Smooth muscle cell (in vitro differentiated cells): ENCODE data around the gene PAM. TPM values are rescaled to one million over a fixed set of nuclear protein-coding genes. Genes with fewer than 3 reads are reported as not detected.
"Not testable (repeated sequence)": the region's sequence is repeated elsewhere in the genome, so short reads cannot be mapped to it uniquely, and the experiment has no call there.

ENCODE experiments used
- DNase-seq: peaks from one replicate; lab custom pipeline; 2025; ENCODE audit not compliant: unreplicated experiment; lab: John Stamatoyannopoulos, UW
- H2AFZ ChIP-seq: fragments of 200-600 bp; sonication (generic); 2 replicates; pipeline ENCODE4 v1.6.0; 2016; ENCODE audit warnings: antibody characterized with exemption, low read depth, mild to moderate bottlenecking
- H3F3A ChIP-seq: fragments of 200-600 bp; sonication (generic); 2 replicates; pipeline ENCODE4 v1.6.0; 2017; ENCODE audit warnings: antibody characterized with exemption, low read depth
- H3K27ac ChIP-seq: fragments of 200-600 bp; sonication (generic); 2 replicates; pipeline ENCODE4 v1.5.1; 2016; ENCODE audit warnings: low read depth, mild to moderate bottlenecking
- H3K27me3 ChIP-seq: fragments of 200-600 bp; sonication (generic); 2 replicates; pipeline ENCODE4 v1.6.1; 2016; ENCODE audit warnings: low read depth, mild to moderate bottlenecking
- H3K36me3 ChIP-seq: fragments of 200-600 bp; sonication (generic); 2 replicates; pipeline ENCODE4 v1.5.1; 2016; ENCODE audit warnings: low read depth
- H3K4me1 ChIP-seq: fragments of 200-600 bp; sonication (generic); 2 replicates; pipeline ENCODE4 v1.5.1; 2016; ENCODE audit warnings: low read depth
- H3K4me2 ChIP-seq: fragments of 200-600 bp; sonication (generic); 2 replicates; pipeline ENCODE4 v1.6.0; 2016; ENCODE audit warnings: mild to moderate bottlenecking
- H3K4me3 ChIP-seq: fragments of 200-600 bp; sonication (generic); 2 replicates; pipeline ENCODE4 v1.5.1; 2016; ENCODE audit warnings: mild to moderate bottlenecking
- H3K79me2 ChIP-seq: fragments of 200-600 bp; sonication (generic); 2 replicates; pipeline ENCODE4 v1.6.0; 2016; ENCODE audit warnings: low read depth, mild to moderate bottlenecking
- H3K9ac ChIP-seq: fragments of 200-600 bp; sonication (generic); 2 replicates; pipeline ENCODE4 v1.6.0; 2016; ENCODE audit warnings: low read depth
- H3K9me3 ChIP-seq: fragments of 200-600 bp; sonication (generic); replicated peaks from 2 replicates; pipeline ENCODE4 v1.5.1; 2016; ENCODE audit warnings: low read depth
- H4K20me1 ChIP-seq: fragments of 200-600 bp; sonication (generic); 2 replicates; pipeline ENCODE4 v1.6.0; 2016; ENCODE audit warnings: low read depth
- WGBS: methylation state at CpG from one replicate; pipeline ENCODE4 v1.1.7; 2016; ENCODE audit warnings: low lambda C conversion rate; 5-methylcytosine and 5-hydroxymethylcytosine counted together
- polyA plus RNA-seq: library from polyadenylated mRNA; unstranded; fragments of >200 nt; fragmentation: Nextera tagmentation; extraction: Ambion mirVana; gene quantifications from 2 replicates; pipeline ENCODE4 v1.2.1, GENCODE V29; 2016
- total RNA-seq: library from RNA; depleted of rRNA; stranded (reverse); fragments of >200 nt; gene quantifications from 2 replicates; pipeline ENCODE4 v1.2.3, GENCODE V29; 2014
- TF ChIP-seq, protein P1 (sequence below): fragments of 200-600 bp; sonication (generic); IDR thresholded peaks from 2 replicates; pipeline ENCODE4 v1.5.1; 2017; ENCODE audit warnings: borderline replicate concordance, mild to moderate bottlenecking, antibody characterized with exemption; ENCODE audit not compliant: insufficient read depth, poor library complexity, severe bottlenecking

The PAM gene
- total and polyA plus RNA-seq, 2 experiments from 2014 or later = 117 to 155 TPM

- no peak overlapping the region for H3K9ac ChIP-seq
- H3F3A ChIP-seq = no peaks in the 10 kb centered on the region
- H2AFZ ChIP-seq = no peak overlapping the region
- DNase-seq = no peak
- TF ChIP-seq, protein P1, sequence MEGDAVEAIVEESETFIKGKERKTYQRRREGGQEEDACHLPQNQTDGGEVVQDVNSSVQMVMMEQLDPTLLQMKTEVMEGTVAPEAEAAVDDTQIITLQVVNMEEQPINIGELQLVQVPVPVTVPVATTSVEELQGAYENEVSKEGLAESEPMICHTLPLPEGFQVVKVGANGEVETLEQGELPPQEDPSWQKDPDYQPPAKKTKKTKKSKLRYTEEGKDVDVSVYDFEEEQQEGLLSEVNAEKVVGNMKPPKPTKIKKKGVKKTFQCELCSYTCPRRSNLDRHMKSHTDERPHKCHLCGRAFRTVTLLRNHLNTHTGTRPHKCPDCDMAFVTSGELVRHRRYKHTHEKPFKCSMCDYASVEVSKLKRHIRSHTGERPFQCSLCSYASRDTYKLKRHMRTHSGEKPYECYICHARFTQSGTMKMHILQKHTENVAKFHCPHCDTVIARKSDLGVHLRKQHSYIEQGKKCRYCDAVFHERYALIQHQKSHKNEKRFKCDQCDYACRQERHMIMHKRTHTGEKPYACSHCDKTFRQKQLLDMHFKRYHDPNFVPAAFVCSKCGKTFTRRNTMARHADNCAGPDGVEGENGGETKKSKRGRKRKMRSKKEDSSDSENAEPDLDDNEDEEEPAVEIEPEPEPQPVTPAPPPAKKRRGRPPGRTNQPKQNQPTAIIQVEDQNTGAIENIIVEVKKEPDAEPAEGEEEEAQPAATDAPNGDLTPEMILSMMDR = no peak
- no peaks in the 10 kb centered on the region for H3K4me1 ChIP-seq
- H3K4me3 ChIP-seq = no peak overlapping the region
- no peak overlapping the region for H3K27ac ChIP-seq
- H3K79me2 ChIP-seq = no peaks in the 10 kb centered on the region
- H3K4me2 ChIP-seq = no peak overlapping the region
- no peaks in the 10 kb centered on the region for H3K9me3 ChIP-seq
- H3K27me3 ChIP-seq = no peaks in the 10 kb centered on the region
- 98% methylated on average over 2 of the region's 2 CpGs for WGBS
- H4K20me1 ChIP-seq = peaks cover 33% of the 10 kb centered on the region
- no peaks in the 10 kb centered on the region for H3K36me3 ChIP-seq
Measured at GRCh38 chr5:102902647-102903046, 147.5 kb downstream of the PAM start.

- TF ChIP-seq, protein P1 = no peak
- H3K9ac ChIP-seq = no peak overlapping the region
Measured at GRCh38 chr5:102903074-102903871, 148.2 kb downstream of the PAM start.

GRCh38 chr5:102905056-102905455, 150.0 kb downstream of the PAM start:
- peaks cover 33% of the 10 kb centered on the region for H4K20me1 ChIP-seq
- no peaks in the 10 kb centered on the region for H3F3A ChIP-seq
- 95% methylated on average over 1 of the region's 1 CpG for WGBS
- H3K4me3 ChIP-seq = no peak overlapping the region
- no peak for DNase-seq
- TF ChIP-seq, protein P1 = no peak
- H3K79me2 ChIP-seq = no peaks in the 10 kb centered on the region
- H3K4me1 ChIP-seq = no peaks in the 10 kb centered on the region
- H3K27ac ChIP-seq = no peak overlapping the region
- H2AFZ ChIP-seq = no peak overlapping the region
- H3K4me2 ChIP-seq = no peak overlapping the region
- H3K9ac ChIP-seq = no peak overlapping the region
- H3K9me3 ChIP-seq = no peaks in the 10 kb centered on the region
- H3K36me3 ChIP-seq = no peaks in the 10 kb centered on the region
- H3K27me3 ChIP-seq = no peaks in the 10 kb centered on the region

More at GRCh38 chr5:102903074-102903871, 148.2 kb downstream of the PAM start:
- no peak overlapping the region for H3K27ac ChIP-seq
- no peaks in the 10 kb centered on the region for H3F3A ChIP-seq
- no peak overlapping the region for H2AFZ ChIP-seq
- no peaks in the 10 kb centered on the region for H3K9me3 ChIP-seq
- DNase-seq = no peak
- H4K20me1 ChIP-seq = peaks cover 27% of the 10 kb centered on the region
- no peak overlapping the region for H3K4me3 ChIP-seq
- H3K36me3 ChIP-seq = no peaks in the 10 kb centered on the region
- no peaks in the 10 kb centered on the region for H3K4me1 ChIP-seq
- no peak overlapping the region for H3K4me2 ChIP-seq
- H3K79me2 ChIP-seq = no peaks in the 10 kb centered on the region
- 88% methylated on average over 7 of the region's 7 CpGs for WGBS
- H3K27me3 ChIP-seq = no peaks in the 10 kb centered on the region

GRCh38 chr5:102907099-102907498, 152.0 kb downstream of the PAM start:
- not testable (repeated sequence) for H3K27me3 ChIP-seq, H3K4me1 ChIP-seq, H3K9ac ChIP-seq, H2AFZ ChIP-seq, H3F3A ChIP-seq, H3K4me2 ChIP-seq, H3K4me3 ChIP-seq, H3K9me3 ChIP-seq, H3K79me2 ChIP-seq, H3K36me3 ChIP-seq, DNase-seq, H3K27ac ChIP-seq
- peaks cover 36% of the 10 kb centered on the region for H4K20me1 ChIP-seq
- WGBS = no CpG with 5 or more reads among the region's 2 CpGs
